Measurements from ENCODE around the gene SLC38A3.

GRCh38 chr3:50161320-50161719 lies 43.8 kb upstream of the SLC38A3 start:
- TF ChIP-seq CTCF (IDR thresholded peaks at IDR 0.05; ENCODE audit: low read depth, low read length) = no peak
- TF ChIP-seq EZH2phosphoT487 (IDR thresholded peaks at IDR 0.05; ENCODE audit: low read depth) = no peak

Measured in OCI-LY3 (cell line).